ENCODE data around the gene AMIGO1.

Gene AMIGO1

GRCh38 chr1:109513110-109513710 is 3.7 kb upstream of the AMIGO1 start:
- H3K27me3 Mint-ChIP-seq (ENCODE audit: low read depth, poor library complexity): peaks cover 59% of the 10 kb centered on the region
- H3K4me3 Mint-ChIP-seq: no peak overlapping the region
- no peaks in the 10 kb centered on the region for H3K9me3 Mint-ChIP-seq
- H3K36me3 Mint-ChIP-seq (ENCODE audit: low read depth): peaks cover 1% of the 10 kb centered on the region
- H3K4me1 Mint-ChIP-seq: peaks cover 28% of the 10 kb centered on the region
- DNase-seq: no peak
- TF ChIP-seq CTCF (IDR thresholded peaks at IDR 0.05): no peak
- no peak overlapping the region for H3K27ac Mint-ChIP-seq

GRCh38 chr1:109508873-109509175 is 703 bp downstream of the AMIGO1 start:
- peaks cover 24% of the 10 kb centered on the region for H3K4me1 Mint-ChIP-seq
- no peak for DNase-seq
- peaks cover 78% of the 10 kb centered on the region for H3K27me3 Mint-ChIP-seq (ENCODE audit: low read depth, poor library complexity)
- no peak for TF ChIP-seq CTCF (IDR thresholded peaks at IDR 0.05)
- H3K27ac Mint-ChIP-seq: no peak overlapping the region
- H3K9me3 Mint-ChIP-seq: no peaks in the 10 kb centered on the region
- peaks cover 7% of the 10 kb centered on the region for H3K36me3 Mint-ChIP-seq (ENCODE audit: low read depth)
- peak overlapping the region; percentile 83 for H3K4me3 Mint-ChIP-seq

- no peak for TF ChIP-seq CTCF (IDR thresholded peaks at IDR 0.05)
- Mint-ChIP-seq H3K9me3 (no peaks in the 10 kb centered on the region), H3K27ac (no peak overlapping the region), H3K4me3 (peak overlapping the region; percentile 83), H3K27me3 (ENCODE audit: low read depth, poor library complexity) (peaks cover 73% of the 10 kb centered on the region), H3K36me3 (ENCODE audit: low read depth) (peaks cover 7% of the 10 kb centered on the region), H3K4me1 (peaks cover 24% of the 10 kb centered on the region)
- DNase-seq: no peak
Observed at GRCh38 chr1:109508001-109508872, 1.3 kb downstream of the AMIGO1 start.

GRCh38 chr1:109504974-109505373 is 4.6 kb downstream of the AMIGO1 start:
- Mint-ChIP-seq H3K36me3 (ENCODE audit: low read depth) (peaks cover 7% of the 10 kb centered on the region), H3K4me1 (peaks cover 47% of the 10 kb centered on the region), H3K4me3 (no peak overlapping the region), H3K27ac (no peak overlapping the region), H3K9me3 (no peaks in the 10 kb centered on the region), H3K27me3 (ENCODE audit: low read depth, poor library complexity) (peaks cover 41% of the 10 kb centered on the region)
- TF ChIP-seq CTCF (IDR thresholded peaks at IDR 0.05): no peak
- no peak for DNase-seq

GRCh38 chr1:109503935-109504334 is 5.6 kb downstream of the AMIGO1 start:
- Mint-ChIP-seq H3K4me1 (peaks cover 51% of the 10 kb centered on the region), H3K27ac (no peak overlapping the region), H3K27me3 (ENCODE audit: low read depth, poor library complexity) (peaks cover 34% of the 10 kb centered on the region), H3K36me3 (ENCODE audit: low read depth) (peaks cover 7% of the 10 kb centered on the region), H3K4me3 (no peak overlapping the region), H3K9me3 (no peaks in the 10 kb centered on the region)
- no peak for TF ChIP-seq CTCF (IDR thresholded peaks at IDR 0.05)
- DNase-seq: no peak
